ENCODE data around the gene UQCC2.

The UQCC2 gene

DNA sequence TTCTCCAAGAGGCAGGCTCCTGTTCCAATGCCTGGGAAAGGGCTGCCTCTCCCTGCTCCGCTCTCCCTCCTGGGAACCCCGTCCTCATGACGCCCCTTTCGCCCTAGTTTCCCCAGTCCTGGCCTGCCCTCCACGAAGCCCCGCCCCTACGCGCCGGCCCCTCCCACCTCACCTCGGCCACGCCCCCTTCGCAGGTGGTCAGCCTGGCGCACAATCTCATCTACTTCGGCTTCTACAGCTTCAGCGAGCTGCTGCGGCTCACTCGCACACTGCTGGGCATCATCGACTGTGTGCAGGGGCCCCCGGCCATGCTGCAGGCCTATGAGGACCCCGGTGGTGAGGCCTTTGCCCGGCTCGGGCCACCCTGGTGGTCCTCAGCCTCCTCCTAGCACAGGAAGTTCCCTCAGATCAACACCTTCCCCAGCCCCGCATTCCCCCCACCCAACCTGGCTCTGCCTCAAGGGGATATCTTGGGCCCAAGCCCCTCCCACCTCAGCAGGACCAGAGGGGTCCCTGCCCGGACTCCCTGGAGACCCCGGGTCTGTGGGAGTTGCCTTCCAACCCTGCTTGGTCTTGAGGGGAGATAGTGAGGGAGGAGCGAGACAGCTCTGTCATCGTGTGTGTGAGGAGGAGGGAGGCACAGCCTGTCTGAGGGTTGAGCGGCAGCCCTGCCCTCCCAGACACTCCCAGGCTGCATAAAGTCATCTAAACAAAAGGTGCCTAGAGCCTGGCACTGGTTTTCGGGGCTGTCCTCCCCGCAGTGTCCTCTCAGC lies 40.3 kb downstream of the UQCC2 start:
- no peak for DNase-seq

DNA sequence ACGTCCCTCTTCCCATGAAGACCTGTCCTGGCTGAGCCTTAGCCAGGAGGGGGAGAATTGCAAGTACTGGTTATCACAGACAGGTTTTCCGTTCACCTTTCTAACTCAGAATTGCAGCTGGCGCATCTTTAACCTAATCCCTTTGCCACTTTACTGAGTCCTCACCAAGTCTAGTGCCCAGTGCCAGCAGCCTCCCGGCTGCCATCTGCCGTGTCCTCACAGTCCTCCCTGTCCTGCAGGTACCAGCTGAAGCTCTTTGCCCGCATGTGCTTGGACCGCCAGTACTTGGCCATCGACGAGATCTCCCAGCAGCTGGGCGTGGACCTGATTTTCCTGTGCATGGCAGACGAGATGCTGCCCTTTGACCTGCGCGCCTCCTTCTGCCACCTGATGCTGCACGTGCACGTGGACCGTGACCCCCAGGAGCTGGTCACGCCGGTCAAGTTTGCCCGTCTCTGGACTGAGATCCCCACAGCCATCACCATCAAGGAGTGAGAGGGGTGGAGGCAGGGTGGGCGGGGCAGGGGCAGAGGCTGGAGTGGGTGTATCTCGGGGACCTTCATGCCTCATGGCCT lies 41.3 kb downstream of the UQCC2 start:
- DNase-seq, result no peak

DNA sequence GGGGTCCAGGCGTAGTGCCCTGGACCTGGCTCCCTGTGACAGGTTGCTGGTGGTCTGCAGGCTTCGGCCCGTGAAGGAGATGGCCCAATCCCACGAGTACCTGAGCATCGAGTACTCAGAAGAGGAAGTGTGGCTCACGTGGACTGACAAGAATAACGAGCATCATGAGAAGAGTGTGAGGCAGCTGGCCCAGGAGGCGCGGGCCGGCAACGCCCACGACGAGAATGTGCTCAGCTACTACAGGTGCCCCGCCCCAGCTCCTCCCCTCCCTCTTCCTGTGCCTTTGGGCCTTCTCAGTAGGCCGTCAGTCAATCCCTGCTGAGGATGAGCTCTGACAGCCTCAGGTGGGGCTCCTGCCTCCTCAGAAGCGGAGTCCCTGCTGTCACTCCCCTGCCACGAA lies 42.6 kb downstream of the UQCC2 start:
- no peak for DNase-seq

DNA sequence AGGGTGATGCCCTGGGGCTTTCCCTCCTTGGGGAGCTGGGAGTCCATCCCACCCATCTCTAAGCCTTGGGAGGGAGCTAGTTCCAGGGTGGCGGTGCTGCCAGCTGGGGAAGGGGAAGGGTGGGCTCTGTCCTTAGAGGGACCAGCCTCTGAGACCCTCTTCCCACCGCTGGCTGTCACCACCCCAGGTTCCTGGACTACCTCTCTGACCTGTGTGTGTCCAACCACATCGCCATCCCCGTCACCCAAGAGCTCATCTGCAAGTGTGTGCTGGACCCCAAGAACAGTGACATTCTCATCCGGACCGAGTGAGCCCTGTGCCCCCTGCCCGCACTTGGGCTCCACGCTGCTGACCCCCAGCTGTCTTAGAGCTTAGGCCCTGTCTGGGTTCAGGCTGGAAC lies 43.2 kb downstream of the UQCC2 start:
- DNase-seq, result no peak

DNA sequence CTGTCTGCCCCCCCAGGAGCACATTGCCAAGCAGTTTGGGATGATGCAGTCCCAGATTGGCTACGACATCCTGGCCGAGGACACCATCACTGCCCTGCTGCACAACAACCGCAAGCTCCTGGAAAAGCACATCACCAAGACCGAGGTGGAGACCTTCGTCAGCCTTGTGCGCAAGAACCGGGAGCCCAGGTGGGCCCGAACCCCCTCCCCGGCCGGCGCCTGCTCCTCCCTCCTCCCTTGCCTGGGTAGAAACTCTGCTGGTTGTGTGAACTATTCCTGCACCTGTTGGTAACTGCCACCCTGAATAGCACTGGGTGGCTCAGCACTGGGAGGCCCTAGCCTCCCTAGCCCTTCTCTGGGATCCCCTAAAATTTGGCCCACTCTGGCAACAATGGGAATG lies 43.7 kb downstream of the UQCC2 start:
- no peak for DNase-seq

DNA sequence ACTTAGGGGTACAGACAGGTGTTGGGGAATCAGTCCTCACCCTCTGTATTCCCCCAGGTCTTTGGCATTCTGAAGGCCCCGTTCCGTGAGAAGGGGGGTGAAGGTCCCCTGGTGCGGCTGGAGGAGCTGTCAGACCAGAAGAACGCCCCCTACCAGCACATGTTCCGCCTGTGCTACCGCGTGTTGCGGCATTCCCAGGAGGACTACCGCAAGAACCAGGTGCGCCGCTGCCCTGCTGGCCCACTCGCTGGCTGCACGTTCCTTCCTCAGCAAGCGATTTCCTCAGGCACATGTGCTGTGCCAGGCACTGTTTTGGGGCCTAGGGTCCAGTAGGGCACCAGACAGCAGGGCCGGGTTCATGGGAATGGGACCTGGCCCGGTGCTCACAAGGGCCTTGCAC lies 44.4 kb downstream of the UQCC2 start:
- DNase-seq, result no peak

DNA sequence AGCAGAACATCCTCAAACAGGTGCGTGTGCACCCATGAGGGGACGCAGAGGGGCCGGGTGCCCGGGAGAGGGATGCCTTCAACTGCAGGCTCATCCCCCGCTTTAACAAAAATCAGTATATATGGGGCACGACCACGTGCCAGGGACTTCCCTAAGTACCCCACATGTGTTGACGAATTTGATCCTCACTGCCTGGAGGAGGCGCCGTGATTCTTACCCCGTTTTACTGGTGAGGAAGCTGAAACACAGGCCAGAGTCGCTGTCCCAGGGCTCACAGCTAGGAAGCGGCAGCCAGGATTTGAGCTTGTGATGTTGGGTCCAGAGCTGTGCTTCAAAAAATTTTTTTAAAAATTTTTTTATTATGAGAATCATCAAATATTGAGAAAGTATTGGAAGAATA lies 45.5 kb downstream of the UQCC2 start:
- DNase-seq, result no peak

DNA sequence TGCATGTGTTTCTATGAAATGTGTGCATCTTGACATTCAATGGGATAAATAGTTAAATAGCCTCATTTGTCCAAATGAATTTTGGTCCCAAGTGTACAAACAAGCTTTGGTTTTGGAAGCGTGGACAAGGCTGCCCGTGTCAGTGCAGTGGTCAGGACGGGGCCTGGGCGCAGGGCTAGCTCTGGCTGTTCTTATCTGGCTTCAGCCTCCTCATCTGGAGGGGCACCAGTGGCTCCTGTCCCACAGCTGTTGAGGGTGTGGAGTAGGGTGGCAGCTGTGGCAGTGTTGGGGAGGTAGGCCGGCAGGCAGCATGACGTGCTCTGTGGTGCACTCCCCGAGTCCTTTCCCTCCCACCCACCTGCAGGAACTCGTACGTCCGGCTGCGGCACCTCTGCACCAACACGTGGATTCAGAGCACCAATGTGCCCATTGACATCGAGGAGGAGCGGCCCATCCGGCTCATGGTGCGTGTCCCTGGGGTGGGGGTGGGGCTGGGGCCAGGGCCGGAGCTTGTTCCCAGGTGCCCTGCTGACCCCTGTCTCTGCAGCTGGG lies 46.9 kb downstream of the UQCC2 start:
- DNase-seq, result no peak

DNA sequence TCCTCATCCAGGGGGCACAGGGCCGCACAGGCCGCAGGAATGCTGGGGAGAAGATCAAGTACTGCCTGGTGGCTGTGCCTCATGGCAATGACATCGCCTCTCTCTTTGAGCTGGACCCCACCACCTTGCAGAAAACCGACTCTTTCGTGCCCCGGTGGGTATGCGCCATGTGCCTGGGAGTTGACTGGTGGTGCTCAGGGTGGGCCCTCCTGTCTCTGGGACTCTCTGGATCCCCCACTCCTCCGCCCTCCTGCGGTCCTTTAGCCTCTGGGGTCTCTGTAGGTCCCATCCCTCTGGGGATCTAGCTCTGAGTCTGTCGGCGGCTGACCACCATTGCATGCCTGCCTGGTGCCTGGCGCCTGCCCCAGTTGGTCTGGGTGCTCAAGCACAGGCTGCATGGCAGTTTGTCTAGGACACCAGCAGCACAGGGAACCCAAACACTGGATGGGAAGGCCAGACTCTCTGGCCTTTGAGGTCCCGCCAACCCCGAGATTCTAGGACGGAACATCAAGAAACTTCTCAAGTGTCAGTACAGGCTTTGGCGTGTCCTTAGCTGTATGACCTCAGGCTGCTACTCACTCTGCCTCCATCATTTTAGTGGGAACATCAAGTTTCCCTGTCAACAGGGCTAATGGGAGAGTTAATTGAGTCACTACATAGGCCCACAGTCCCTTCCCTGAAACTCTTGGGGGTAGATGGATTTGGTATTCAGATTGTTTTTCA lies 47.6 kb downstream of the UQCC2 start:
- no peak for DNase-seq

DNA sequence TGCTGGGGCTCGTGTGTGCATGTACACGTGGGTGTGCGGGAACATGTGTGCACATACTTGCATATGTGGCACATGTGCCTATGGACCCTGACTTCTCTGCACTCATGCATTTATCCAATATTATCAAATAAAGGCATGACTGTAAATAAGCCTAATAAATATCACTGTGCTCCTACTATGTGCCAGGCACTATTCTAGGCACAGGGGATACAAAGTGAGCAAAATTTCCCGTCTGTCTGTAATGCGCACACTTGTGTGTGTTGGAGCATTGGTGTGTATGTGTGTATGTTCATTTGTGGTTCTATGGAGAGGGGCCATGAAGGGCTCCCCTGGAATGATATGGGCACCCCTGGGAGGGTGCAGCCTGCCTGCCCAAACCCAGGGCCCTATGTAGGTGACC lies 48.5 kb downstream of the UQCC2 start:
- no peak for DNase-seq

DNA sequence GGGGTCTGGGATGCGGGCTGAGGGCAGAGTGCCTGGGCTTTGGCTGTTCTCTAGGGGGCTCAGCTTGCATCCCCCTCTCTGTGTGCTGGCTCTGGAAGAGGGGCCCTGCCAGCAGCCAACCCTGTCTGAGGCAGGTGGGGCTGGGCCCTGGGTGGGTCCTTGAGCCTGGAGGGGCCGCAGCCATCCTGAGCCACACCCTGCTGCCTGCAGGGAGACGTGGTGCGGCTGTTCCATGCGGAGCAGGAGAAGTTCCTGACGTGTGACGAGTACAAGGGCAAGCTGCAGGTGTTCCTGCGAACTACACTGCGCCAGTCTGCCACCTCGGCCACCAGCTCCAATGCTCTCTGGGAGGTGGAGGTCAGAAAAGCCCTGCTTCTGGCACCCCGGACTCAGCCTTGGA lies 49.2 kb downstream of the UQCC2 start:
- no peak for DNase-seq

DNA sequence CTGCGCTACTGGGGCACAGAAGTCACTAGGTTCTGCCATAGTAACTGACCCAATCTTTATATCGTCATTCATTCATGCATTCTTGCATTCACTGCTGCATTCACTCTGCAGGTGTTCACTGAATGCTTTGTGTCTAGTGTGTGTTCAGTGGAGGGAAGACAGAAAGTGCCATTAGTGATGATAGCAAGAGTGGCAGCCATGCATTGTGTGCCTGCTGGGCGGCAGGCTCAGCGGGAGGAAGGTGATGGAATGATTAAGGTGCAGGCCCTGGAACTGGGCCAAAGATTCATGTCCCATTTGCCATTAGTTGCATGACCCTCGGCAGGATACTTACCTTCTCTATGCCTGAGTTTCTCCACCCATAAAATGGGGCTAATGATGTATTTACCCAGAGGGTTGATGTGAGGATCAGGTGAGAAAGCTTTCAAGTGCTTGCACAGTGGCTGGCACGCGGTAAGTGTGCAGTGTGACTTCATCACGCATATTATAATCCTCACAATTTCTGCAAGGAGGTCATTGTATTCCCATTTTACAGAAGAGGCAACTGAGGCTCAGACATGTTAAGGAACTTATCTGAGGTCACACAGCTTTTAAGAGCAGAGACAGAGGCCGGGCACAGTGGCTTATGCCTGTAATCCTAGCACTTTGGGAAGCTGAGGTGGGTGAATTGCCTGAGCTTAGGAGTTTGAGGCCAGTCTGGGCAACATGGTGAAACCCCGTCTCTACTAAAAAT lies 50.2 kb downstream of the UQCC2 start:
- no peak for DNase-seq

DNA sequence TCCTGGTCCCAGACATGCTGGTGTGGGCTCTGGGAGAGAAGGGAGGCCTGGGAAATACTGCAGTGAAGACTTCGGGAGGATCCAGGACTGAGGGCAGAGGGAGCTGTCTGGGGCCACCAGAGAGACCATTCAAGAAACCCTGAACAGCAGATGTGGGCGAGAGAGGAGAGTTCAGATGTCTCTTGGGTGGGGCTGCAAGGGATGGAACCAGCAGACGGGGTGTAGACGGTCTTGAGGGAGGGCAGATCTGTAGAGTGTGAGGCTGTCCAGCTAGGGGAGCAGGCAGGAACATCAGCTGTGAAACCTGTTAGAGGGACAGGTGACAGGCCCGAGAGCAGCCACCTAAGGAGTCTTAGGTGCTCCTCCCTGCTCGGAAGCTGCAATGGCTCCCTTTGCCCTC lies 51.5 kb downstream of the UQCC2 start:
- DNase-seq, result no peak

DNA sequence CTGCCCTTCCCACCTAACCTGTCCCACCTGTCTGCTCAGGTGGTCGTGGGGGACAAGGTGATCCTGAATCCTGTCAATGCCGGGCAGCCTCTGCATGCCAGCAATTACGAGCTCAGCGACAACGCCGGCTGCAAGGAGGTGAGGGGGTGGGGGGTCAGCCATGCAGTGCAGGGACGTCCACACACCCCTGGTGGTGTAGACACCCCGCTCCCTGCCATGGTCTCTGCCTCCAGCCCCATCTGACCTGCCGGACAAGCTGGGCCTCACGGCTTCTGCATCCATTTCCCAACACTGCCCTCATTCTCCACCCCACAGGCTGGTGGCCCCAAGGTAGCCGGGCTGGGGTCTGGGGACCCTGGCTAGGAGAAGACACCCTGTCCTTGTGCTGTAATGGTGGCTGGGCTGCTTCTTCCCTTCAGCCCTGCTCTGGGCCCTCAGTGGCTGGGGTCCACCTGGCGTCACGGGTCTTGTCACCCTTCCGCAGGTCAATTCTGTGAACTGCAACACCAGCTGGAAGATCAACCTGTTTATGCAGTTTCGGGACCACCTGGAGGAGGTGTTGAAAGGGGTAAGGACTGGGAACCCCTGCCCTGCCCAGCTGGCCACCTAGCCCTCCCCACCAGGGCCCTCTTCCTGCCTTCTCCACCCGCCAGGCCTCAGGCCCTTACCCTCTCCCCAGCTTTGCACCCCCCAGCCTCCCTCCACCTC lies 52.4 kb downstream of the UQCC2 start:
- no peak for DNase-seq

DNA sequence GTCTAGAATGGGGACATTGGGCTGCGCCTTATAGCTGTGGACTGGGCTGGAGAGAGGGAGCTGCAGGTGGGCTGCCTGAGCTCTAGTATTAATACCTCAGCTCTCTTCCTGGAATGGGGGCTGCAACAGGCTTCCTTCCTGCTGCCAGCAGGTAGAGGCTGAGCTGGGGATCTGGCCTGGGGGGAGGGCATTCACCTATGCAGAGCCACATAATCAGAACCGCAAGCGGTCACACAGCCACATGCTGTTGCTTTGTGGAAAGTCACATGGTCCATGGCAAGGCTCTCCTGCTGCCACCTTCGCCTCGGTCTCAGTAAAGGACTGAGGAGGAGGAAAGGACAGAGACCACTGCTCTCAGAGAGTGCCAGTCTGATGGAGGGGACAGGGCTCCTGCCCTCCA lies 54.7 kb downstream of the UQCC2 start:
- DNase-seq, result no peak

DNA sequence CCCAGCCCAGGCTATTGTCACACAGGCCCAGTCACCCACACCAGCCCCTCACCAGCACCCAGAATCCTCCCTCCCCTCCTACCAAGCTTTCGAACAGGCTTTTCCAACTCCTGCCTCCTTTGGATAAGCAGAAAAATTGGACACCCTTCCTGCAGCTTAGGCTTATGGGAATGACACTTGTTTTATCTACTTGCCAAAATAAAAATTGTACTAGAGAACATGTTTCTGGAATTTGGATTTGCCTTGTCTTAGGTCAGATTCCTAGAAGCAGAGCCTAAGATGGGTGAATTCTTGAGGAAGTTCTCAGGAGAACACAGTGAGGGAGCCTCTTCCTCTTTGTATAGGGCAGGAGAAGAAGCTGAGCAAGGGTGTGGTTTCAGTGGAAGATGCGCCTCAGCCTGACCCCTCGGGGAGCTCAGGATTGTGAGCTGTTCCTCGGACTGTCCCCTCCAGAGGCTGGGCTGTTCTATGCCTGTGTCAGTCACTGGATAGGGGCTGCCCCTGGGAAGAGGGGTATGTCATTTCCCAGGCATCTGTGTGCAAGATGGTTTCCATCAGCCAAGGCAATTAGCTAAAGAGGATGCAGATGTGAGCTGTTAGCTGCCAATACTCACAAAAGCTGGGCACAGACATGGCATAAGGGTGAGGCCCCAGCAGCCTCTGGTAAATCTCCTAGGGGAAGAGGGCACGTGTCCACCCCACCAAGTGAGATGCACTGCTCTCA lies 56.5 kb downstream of the UQCC2 start:
- DNase-seq, result no peak

DNA sequence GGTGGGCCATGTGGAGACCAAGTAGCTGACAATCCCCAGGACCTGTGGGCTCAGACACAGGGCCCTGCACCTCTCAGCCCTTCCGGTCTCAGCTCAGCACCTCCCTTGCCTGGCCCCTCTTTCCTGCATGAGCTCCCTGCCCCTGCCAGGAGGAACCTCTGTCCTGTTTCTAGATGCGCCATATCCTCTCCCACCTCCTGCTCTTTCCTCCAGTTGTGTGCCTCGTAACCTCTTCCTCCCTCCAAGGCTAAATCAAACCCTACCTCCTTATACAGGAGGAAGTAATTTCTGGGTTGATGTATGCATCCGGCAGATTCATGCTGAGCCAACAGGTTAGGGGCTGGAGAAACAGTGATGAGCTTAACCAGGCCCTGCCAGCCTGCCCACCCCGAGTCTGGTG lies 59.5 kb downstream of the UQCC2 start:
- no peak for DNase-seq

DNA sequence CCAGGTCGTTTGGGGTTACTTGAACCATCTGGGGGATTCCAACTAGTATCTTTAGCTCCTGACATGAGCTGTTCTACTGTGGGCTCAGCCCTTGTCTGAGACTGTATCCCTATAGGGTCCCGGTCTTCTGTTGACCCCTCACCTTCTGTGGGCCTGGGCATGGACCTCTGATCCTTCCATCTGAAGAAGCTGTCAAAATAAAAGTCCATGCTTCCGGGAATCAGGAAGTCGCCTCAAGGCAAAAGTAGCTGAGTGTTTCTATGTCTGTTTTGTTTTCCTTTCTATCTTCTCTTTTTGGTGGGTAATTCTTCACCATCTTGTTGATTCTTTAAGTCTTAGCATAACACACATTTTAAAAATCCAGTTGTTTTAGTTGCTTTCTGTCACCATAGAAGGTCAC lies 60.1 kb downstream of the UQCC2 start:
- no peak for DNase-seq
